ENCODE results near the gene PHF12. TPM values are rescaled to one million over a fixed set of nuclear protein-coding genes. Genes with fewer than 3 reads are reported as not detected.

PHF12 gene
- total and polyA plus RNA-seq, 2 donors (not counting 1 experiment from before 2014, with no cell fraction given): 10.1 to 14.2 TPM

GRCh38 chr17:28948342-28948741 lies 3.0 kb downstream of the PHF12 start:
- Histone ChIP-seq H3K9ac (ENCODE audit: insufficient read depth, low read length) (peak overlapping the region; percentile 60), H3K4me1 (ENCODE audit: control insufficient read depth, extremely low read depth, insufficient read depth, low read length) (peaks cover 11% of the 10 kb centered on the region), H3K4me2 (ENCODE audit: extremely low read depth, insufficient read depth, low read length) (peak overlapping the region; percentile 99), H3K27me3 (ENCODE audit: control insufficient read depth, insufficient read depth, low read length) (no peaks in the 10 kb centered on the region), H3K27ac (ENCODE audit: insufficient read depth, low read length) (peak overlapping the region; percentile 76), H3K9me3 (ENCODE audit: control insufficient read depth, insufficient read depth, low read depth, low read length) (no peaks in the 10 kb centered on the region), H2AFZ (ENCODE audit: low read length) (no peak overlapping the region), H3K79me2 (ENCODE audit: control insufficient read depth, insufficient read depth, low read length) (peaks cover 75% of the 10 kb centered on the region), H3K4me3 (replicated peaks in 1 of 4; ENCODE audit: control extremely low read depth in 1 of 4, insufficient read depth in 1 of 4, low read depth in 3 of 4, low read length in 4 of 4) (peak overlapping the region; percentile 67 to 84 (median 78)), H3K36me3 (ENCODE audit: control insufficient read depth, insufficient read depth, low read length) (no peaks in the 10 kb centered on the region), H4K20me1 (ENCODE audit: control insufficient read depth, extremely low read depth, insufficient read depth, low read length) (no peaks in the 10 kb centered on the region)
- TF ChIP-seq EZH2 (IDR thresholded peaks at IDR 0.05; ENCODE audit: low read length, missing control alignments) (no peak), CTCF (conservative IDR thresholded peaks at IDR 0.05 in 1 of 2, IDR thresholded peaks at IDR 0.05 in 1 of 2; ENCODE audit: low read depth in 1 of 2, low read length in 2 of 2) (no peak)
- DNase-seq (ENCODE audit: low read depth in 2 of 2): no peak

- H3K79me2 ChIP-seq (ENCODE audit: control insufficient read depth, insufficient read depth, low read length): peaks cover 81% of the 10 kb centered on the region
- H3K4me1 ChIP-seq (ENCODE audit: control insufficient read depth, extremely low read depth, insufficient read depth, low read length): peaks cover 8% of the 10 kb centered on the region
- no peaks in the 10 kb centered on the region for H4K20me1 ChIP-seq (ENCODE audit: control insufficient read depth, extremely low read depth, insufficient read depth, low read length)
- H3K4me3 ChIP-seq (replicated peaks in 1 of 4; ENCODE audit: control extremely low read depth in 1 of 4, insufficient read depth in 1 of 4, low read depth in 3 of 4, low read length in 4 of 4): peak overlapping the region in 3 of 4 experiments; percentile 67 to 84 (median 81)
- no peak overlapping the region for H2AFZ ChIP-seq (ENCODE audit: low read length)
- no peak for DNase-seq (ENCODE audit: low read depth in 2 of 2)
- H3K27ac ChIP-seq (ENCODE audit: insufficient read depth, low read length): no peak overlapping the region
- H3K4me2 ChIP-seq (ENCODE audit: extremely low read depth, insufficient read depth, low read length): peak overlapping the region; percentile 99
- no peaks in the 10 kb centered on the region for H3K9me3 ChIP-seq (ENCODE audit: control insufficient read depth, insufficient read depth, low read depth, low read length)
- TF ChIP-seq EZH2 (IDR thresholded peaks at IDR 0.05; ENCODE audit: low read length, missing control alignments) (no peak), CTCF (conservative IDR thresholded peaks at IDR 0.05 in 1 of 2, IDR thresholded peaks at IDR 0.05 in 1 of 2; ENCODE audit: low read depth in 1 of 2, low read length in 2 of 2) (no peak)
- H3K36me3 ChIP-seq (ENCODE audit: control insufficient read depth, insufficient read depth, low read length): no peaks in the 10 kb centered on the region
- no peak overlapping the region for H3K9ac ChIP-seq (ENCODE audit: insufficient read depth, low read length)
- no peaks in the 10 kb centered on the region for H3K27me3 ChIP-seq (ENCODE audit: control insufficient read depth, insufficient read depth, low read length)
Observed at GRCh38 chr17:28947639-28948038, 3.7 kb downstream of the PHF12 start.

- Histone ChIP-seq H3K9ac (ENCODE audit: insufficient read depth, low read length) (no peak overlapping the region), H3K27ac (ENCODE audit: insufficient read depth, low read length) (peak overlapping the region; percentile 38), H3K4me3 (replicated peaks in 1 of 4; ENCODE audit: control extremely low read depth in 1 of 4, insufficient read depth in 1 of 4, low read depth in 3 of 4, low read length in 4 of 4) (no peak overlapping the region)
Observed at GRCh38 chr17:28946239-28946638, 5.1 kb downstream of the PHF12 start.

More at GRCh38 chr17:28946239-28946638, 5.1 kb downstream of the PHF12 start:
- H3K4me1 ChIP-seq (ENCODE audit: control insufficient read depth, extremely low read depth, insufficient read depth, low read length): peaks cover 7% of the 10 kb centered on the region
- peak overlapping the region; percentile 32 for H3K4me2 ChIP-seq (ENCODE audit: extremely low read depth, insufficient read depth, low read length)
- no peaks in the 10 kb centered on the region for H4K20me1 ChIP-seq (ENCODE audit: control insufficient read depth, extremely low read depth, insufficient read depth, low read length)
- H2AFZ ChIP-seq (ENCODE audit: low read length): no peak overlapping the region
- H3K27me3 ChIP-seq (ENCODE audit: control insufficient read depth, insufficient read depth, low read length): no peaks in the 10 kb centered on the region
- TF ChIP-seq EZH2 (IDR thresholded peaks at IDR 0.05; ENCODE audit: low read length, missing control alignments) (no peak), CTCF (conservative IDR thresholded peaks at IDR 0.05 in 1 of 2, IDR thresholded peaks at IDR 0.05 in 1 of 2; ENCODE audit: low read depth in 1 of 2, low read length in 2 of 2) (no peak)
- peak in 1 of 2 donors; percentile 90 for DNase-seq (ENCODE audit: low read depth in 2 of 2)
- peaks cover 93% of the 10 kb centered on the region for H3K79me2 ChIP-seq (ENCODE audit: control insufficient read depth, insufficient read depth, low read length)
- no peaks in the 10 kb centered on the region for H3K36me3 ChIP-seq (ENCODE audit: control insufficient read depth, insufficient read depth, low read length)
- no peaks in the 10 kb centered on the region for H3K9me3 ChIP-seq (ENCODE audit: control insufficient read depth, insufficient read depth, low read depth, low read length)
